GM23248 (cell line): ENCODE results near the gene SLC6A1. TPM values are rescaled to one million over a fixed set of nuclear protein-coding genes. Genes with fewer than 3 reads are reported as not detected.

Source experiments
- DNase-seq: peaks from one replicate; pipeline ENCODE4 v3.0.0-alpha.2; 2015
- H2AFZ ChIP-seq: fragments of 200-600 bp; sonication (generic); 2 replicates; pipeline ENCODE4 v1.6.1; 2016; ENCODE audit warnings: antibody characterized with exemption
- H3F3A ChIP-seq: fragments of 200-600 bp; sonication (generic); 2 replicates; pipeline ENCODE4 v1.6.1; 2016; ENCODE audit warnings: mild to moderate bottlenecking, antibody characterized with exemption, mixed run types; ENCODE audit not compliant: insufficient read depth
- H3K27ac ChIP-seq: fragments of 200-600 bp; sonication (generic); 2 replicates; pipeline ENCODE4 v1.5.1; 2016; ENCODE audit warnings: mild to moderate bottlenecking
- H3K27me3 ChIP-seq: fragments of 200-600 bp; sonication (generic); replicated peaks from 2 replicates; pipeline ENCODE4 v1.6.1; 2016; ENCODE audit warnings: mild to moderate bottlenecking; ENCODE audit not compliant: insufficient read depth
- H3K36me3 ChIP-seq: fragments of 200-600 bp; sonication (generic); 2 replicates; pipeline ENCODE4 v1.6.1; 2016; ENCODE audit warnings: low read depth, mild to moderate bottlenecking
- H3K4me1 ChIP-seq: fragments of 200-600 bp; sonication (generic); 2 replicates; pipeline ENCODE4 v1.6.1; 2016; ENCODE audit warnings: mild to moderate bottlenecking; ENCODE audit not compliant: insufficient read depth
- H3K4me2 ChIP-seq: fragments of 200-600 bp; sonication (generic); one replicate; pipeline ENCODE4 v1.6.1; 2016; ENCODE audit warnings: mild to moderate bottlenecking; ENCODE audit not compliant: unreplicated experiment
- H3K4me3 ChIP-seq: fragments of 200-600 bp; sonication (generic); 2 replicates; pipeline ENCODE4 v1.5.1; 2016; ENCODE audit warnings: mild to moderate bottlenecking
- H3K79me2 ChIP-seq: fragments of 200-600 bp; sonication (generic); 2 replicates; pipeline ENCODE4 v1.6.1; 2016; ENCODE audit warnings: mild to moderate bottlenecking; ENCODE audit not compliant: insufficient read depth
- H3K9ac ChIP-seq: fragments of 200-600 bp; sonication (generic); 2 replicates; pipeline ENCODE4 v1.6.1; 2016; ENCODE audit warnings: mild to moderate bottlenecking
- H3K9me2 ChIP-seq: fragments of 200-600 bp; sonication (generic); 2 replicates; pipeline ENCODE4 v1.6.1; 2016; ENCODE audit warnings: mixed run types, mild to moderate bottlenecking, moderate library complexity; ENCODE audit not compliant: insufficient read depth
- H3K9me3 ChIP-seq: fragments of 200-600 bp; sonication (generic); one replicate; pipeline ENCODE4 v1.6.1; 2017; ENCODE audit warnings: low read depth
- H4K20me1 ChIP-seq: fragments of 200-600 bp; sonication (generic); 2 replicates; pipeline ENCODE4 v1.6.0; 2016; ENCODE audit not compliant: insufficient read depth
- EZH2 ChIP-seq: fragments of 200-600 bp; sonication (generic); IDR thresholded peaks from 2 replicates; pipeline ENCODE4 v1.6.1; 2018; ENCODE audit warnings: antibody characterized with exemption, mild to moderate bottlenecking; ENCODE audit not compliant: insufficient read depth, poor library complexity, severe bottlenecking
- EZH2phosphoT487 ChIP-seq: fragments of 200-600 bp; sonication (generic); IDR thresholded peaks from 2 replicates; pipeline ENCODE4 v1.6.1; 2018; ENCODE audit warnings: antibody characterized with exemption, moderate library complexity, mild to moderate bottlenecking, low read depth; ENCODE audit not compliant: insufficient read depth
- WGBS, 2 experiments: methylation state at CpG; one replicate each; pipeline ENCODE4 v1.1.6; 2015 to 2017; ENCODE audit warnings: low lambda C conversion rate in 2 of 2, low coverage in 1 of 2; ENCODE audit errors: missing lambda C conversion rate in 2 of 2; 5-methylcytosine and 5-hydroxymethylcytosine counted together
- in situ Hi-C: fragments of 300-500 bp; cut with MboI; formaldehyde crosslinking; loops from 2 replicates; pipeline ENCODE4 v1.15.0; 2020
- polyA plus RNA-seq: library from polyadenylated mRNA; unstranded; fragments of >200 nt; fragmentation: Nextera tagmentation; extraction: Ambion mirVana; gene quantifications from 2 replicates; pipeline ENCODE4 v1.2.1, GENCODE V29; 2016
- total RNA-seq: library from RNA; depleted of rRNA; stranded (reverse); fragments of >200 nt; shearing (Covaris generic); gene quantifications from 2 replicates; pipeline ENCODE4 v1.2.3, GENCODE V29; 2014

Gene SLC6A1
- total and polyA plus RNA-seq, 2 experiments from 2014 or later = not detected

DNA sequence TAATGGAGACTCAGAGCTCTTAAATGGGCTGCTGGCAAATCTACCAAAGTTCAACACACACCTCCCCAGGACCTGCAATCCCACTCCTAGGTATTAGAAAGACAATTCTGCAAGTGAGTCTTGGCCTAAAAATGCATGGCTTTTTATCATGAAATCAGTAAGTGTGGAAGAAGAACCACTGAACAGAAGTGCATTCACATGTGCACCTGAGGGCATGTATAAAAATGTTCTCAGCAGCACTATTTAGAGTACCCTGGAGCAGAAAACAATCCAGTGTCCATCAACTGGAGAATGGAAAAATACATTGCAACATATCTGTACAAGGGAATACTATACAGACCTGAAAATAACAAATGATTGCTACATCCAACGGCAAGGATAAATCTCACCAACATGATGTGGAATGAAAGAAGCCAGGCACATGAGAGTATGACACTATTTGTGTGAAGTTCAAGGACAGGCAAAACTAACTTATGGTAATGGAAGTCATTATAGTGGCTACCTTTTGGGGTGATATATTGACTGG is 8.1 kb upstream of the SLC6A1 start:
- H3K9me2 ChIP-seq = no peaks in the 10 kb centered on the region
- H3K4me3 ChIP-seq = no peak overlapping the region
- no peaks in the 10 kb centered on the region for H3K9me3 ChIP-seq
- no peaks in the 10 kb centered on the region for H3K36me3 ChIP-seq
- no peak for TF ChIP-seq EZH2
- TF ChIP-seq EZH2phosphoT487 = no peak
- peaks cover 18% of the 10 kb centered on the region; the same call in 1 of the 2 replicates for H3K27me3 ChIP-seq
- H3K9ac ChIP-seq = no peak overlapping the region
- in situ Hi-C loops = no loop called here
- WGBS, 2 experiments = 0% methylated on average over 1 of the region's 1 CpG
- no peak overlapping the region for H2AFZ ChIP-seq
- no peaks in the 10 kb centered on the region for H3K79me2 ChIP-seq
- H3K27ac ChIP-seq = no peak overlapping the region
- no peak for DNase-seq
- no peaks in the 10 kb centered on the region for H4K20me1 ChIP-seq
- no peaks in the 10 kb centered on the region for H3K4me1 ChIP-seq
- no peak overlapping the region for H3K4me2 ChIP-seq
- no peaks in the 10 kb centered on the region for H3F3A ChIP-seq

DNA sequence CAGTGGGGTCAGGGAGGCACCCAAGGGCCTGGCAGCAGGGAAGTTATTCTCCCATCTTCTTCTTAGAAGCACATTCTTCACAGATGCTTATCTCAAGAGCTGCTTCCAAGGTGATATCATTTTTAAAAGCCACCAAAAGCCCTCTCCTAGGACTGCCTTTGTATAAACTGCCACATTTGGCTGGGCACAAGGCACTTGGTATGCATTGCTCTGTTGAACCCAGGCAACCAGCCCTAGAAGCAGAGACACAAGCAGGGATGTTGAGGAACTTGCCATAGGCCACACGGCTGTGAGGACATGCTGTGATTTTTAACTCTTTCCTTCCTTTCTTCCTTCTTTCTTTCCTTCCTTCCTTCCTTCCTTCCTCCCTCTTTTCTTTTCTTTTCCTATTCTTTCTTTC is 7.4 kb upstream of the SLC6A1 start:
- Histone ChIP-seq H2AFZ (no peak overlapping the region), H4K20me1 (no peaks in the 10 kb centered on the region), H3K36me3 (no peaks in the 10 kb centered on the region), H3K27me3 (peaks cover 25% of the 10 kb centered on the region; the same call in 1 of the 2 replicates), H3K4me3 (no peak overlapping the region), H3K79me2 (no peaks in the 10 kb centered on the region), H3K4me2 (no peak overlapping the region), H3K9me3 (no peaks in the 10 kb centered on the region), H3F3A (no peaks in the 10 kb centered on the region), H3K9ac (no peak overlapping the region), H3K4me1 (no peaks in the 10 kb centered on the region), H3K27ac (no peak overlapping the region), H3K9me2 (no peaks in the 10 kb centered on the region)
- in situ Hi-C loops = no loop called here
- no peak for DNase-seq
- no peak for TF ChIP-seq EZH2
- TF ChIP-seq EZH2phosphoT487 = no peak
- WGBS, 2 experiments = 0 to 3% methylated on average over 1 of the region's 1 CpG

DNA sequence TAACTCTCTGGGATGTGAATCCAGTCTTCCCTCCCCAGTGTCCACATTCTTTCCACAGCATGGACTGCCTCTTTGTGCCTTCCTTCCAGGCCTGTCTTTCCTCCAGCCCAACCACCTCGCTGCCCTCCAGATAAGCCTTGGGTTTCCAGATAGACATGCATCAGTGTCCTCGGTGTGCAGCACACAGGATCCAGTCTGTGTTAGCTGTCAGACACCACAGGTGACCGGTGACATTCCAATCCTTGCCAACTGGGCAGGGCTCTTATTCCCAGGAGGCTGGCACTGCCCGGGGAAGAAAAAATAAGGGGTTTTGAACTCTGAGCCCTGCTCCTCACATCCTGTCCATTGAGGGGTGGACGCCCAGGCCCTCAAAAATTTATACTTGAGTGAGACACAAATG is 6.0 kb upstream of the SLC6A1 start:
- 50 to 59% methylated on average over 5 of the region's 5 CpGs for WGBS, 2 experiments
- no peak for DNase-seq

DNA sequence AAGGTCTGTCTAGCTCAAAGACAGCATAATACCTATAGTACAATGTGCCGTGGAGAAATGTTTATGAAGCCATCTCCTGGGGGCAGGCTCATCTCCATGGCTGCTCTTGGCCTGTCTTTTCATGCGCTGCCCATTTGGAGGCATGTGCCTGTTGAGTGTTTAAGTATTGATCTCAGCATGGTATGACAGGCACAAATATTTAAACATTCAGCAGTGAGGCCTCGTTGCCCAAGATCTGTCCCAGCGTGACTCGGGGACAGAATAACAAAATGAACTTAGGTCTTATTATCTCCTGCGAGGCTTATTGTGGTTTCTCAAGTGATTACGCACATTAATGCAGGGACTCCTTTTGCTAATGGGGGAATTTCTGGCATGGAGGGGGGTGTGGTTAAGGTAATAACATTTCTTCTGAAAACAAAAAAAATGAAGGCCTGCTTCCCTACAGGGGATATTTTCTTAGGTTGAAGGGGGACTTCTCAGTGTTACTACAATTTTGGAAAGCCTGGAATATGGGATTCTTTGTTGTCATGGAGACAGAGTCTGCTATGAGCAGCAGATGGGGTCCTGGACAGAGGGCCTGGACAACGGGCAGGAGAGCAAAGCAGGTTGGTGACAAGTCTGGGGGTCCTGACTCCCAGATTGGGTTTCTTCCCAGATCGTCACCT is 4.4 kb upstream of the SLC6A1 start:
- no peaks in the 10 kb centered on the region for H3K4me1 ChIP-seq
- no peaks in the 10 kb centered on the region for H3K9me3 ChIP-seq
- H3K4me2 ChIP-seq = no peak overlapping the region
- H3K27ac ChIP-seq = no peak overlapping the region
- H2AFZ ChIP-seq = no peak overlapping the region
- 74 to 76% methylated on average over 9 of the region's 9 CpGs for WGBS, 2 experiments
- H4K20me1 ChIP-seq = no peaks in the 10 kb centered on the region
- in situ Hi-C loops = no loop called here
- H3K9ac ChIP-seq = no peak overlapping the region
- no peaks in the 10 kb centered on the region for H3F3A ChIP-seq
- no peak overlapping the region for H3K4me3 ChIP-seq
- TF ChIP-seq EZH2phosphoT487 (no peak), EZH2 (no peak)
- H3K9me2 ChIP-seq = no peaks in the 10 kb centered on the region
- H3K79me2 ChIP-seq = no peaks in the 10 kb centered on the region
- no peaks in the 10 kb centered on the region for H3K36me3 ChIP-seq
- H3K27me3 ChIP-seq = peaks cover 36% of the 10 kb centered on the region
- no peak for DNase-seq

More for the DNA sequence above, 6.0 kb upstream of the SLC6A1 start:
- Histone ChIP-seq H3K4me1 (no peaks in the 10 kb centered on the region), H3K27me3 (peaks cover 29% of the 10 kb centered on the region), H3K4me3 (no peak overlapping the region), H3K27ac (no peak overlapping the region), H3K36me3 (no peaks in the 10 kb centered on the region), H3K4me2 (no peak overlapping the region), H3K9me2 (no peaks in the 10 kb centered on the region), H3K9me3 (no peaks in the 10 kb centered on the region), H3F3A (no peaks in the 10 kb centered on the region), H2AFZ (no peak overlapping the region), H3K9ac (no peak overlapping the region), H4K20me1 (no peaks in the 10 kb centered on the region), H3K79me2 (no peaks in the 10 kb centered on the region)
- in situ Hi-C loops = no loop called here
- TF ChIP-seq EZH2 = no peak
- TF ChIP-seq EZH2phosphoT487 = no peak
